ENCODE measurements around the gene TTC21B.

DNA sequence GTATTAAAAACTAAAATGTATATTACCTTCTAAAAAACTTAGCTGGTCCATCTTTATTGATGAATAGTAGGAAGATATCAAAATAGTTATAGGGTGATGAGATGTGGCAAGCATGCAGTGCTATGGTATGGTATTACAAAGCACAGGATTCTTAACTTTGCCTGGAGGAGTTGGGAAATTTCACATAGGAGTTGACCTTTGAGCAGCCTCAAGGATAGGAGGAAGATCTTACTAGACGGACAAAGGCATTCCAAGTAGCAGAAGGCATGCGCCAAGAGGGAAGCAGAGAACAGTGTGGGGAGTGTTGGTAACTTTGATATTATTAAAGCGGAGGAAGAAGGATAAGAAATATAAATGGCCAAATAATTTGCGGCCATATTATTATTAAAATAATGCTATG lies 60.0 kb downstream of the TTC21B start:
- TF ChIP-seq CTCF (IDR thresholded peaks at IDR 0.05; ENCODE audit: insufficient read depth, low read length) (no peak), REST (IDR thresholded peaks at IDR 0.05; ENCODE audit: insufficient replicate concordance, low read depth) (no peak), POLR2AphosphoS5 (IDR thresholded peaks at IDR 0.05; ENCODE audit: low read depth) (no peak), GABPA (IDR thresholded peaks at IDR 0.05; ENCODE audit: low read depth) (no peak)

Measured in HL-60 (cell line).